Smooth muscle cell of the brain vasculature (primary cell): ENCODE data around the gene DLGAP1.
"Not testable (repeated sequence)": the region's sequence is repeated elsewhere in the genome, so short reads cannot be mapped to it uniquely, and the experiment has no call there.

Source experiments
- DNase-seq: peaks from one replicate; pipeline ENCODE4 v3.0.0-alpha.2; 2012; ENCODE audit warnings: low read depth, low spot score

The DLGAP1 gene

DNA sequence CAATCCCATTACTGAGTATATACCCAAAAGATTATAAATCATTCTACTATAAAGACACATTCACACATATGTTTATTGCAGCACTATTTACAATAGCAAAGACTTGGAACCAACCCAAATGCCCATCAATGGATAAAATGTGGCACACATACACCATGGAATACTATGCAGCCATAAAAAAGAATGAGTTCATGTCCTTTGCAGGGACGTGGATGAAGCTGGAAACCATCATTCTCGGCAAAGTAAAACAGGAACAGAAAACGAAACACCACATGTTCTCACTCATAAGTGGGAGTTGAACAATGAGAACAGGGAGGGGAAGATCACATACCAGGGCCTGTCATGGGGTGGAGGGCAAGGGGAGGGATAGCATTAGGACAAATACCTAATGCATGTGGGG is 167.8 kb downstream of the DLGAP1 start:
- DNase-seq = not testable (repeated sequence)

DNA sequence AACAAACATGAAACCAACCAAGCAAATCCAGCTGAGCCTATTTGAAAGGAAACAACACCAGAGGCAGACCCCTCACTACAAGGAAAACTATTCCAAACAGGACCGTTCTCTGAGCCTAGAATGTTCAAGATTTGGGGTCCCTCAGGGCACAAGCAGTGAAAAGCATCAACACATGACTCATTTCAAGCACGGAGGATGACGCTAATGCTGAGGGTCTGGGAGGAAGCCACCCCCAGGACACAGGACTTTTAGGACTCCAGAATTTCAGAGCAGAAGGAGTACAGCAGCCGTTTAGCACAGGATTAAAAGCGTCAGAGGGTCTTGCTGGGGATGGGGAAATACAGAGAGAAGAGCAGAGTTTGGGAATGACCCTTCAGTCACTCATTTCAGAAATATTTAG is 168.9 kb downstream of the DLGAP1 start:
- DNase-seq = no peak

DNA sequence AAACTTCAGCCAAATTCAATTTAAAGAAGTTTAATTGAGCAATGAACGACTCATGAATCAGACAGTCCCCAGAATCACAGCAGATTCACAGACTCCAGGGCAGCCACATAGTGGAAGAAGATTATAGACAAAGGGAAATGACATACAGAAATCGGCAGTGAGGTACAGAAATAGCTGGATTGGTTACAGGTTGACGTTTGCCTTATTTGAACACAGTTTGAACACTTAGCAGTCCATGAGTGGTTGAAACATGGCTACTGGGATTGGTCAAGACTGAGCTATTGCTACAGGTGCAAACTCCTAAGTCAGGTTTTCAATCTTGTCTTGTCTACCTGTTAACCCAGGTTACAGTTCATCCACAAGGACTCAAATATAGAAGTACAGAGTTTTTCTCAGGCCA is 169.6 kb downstream of the DLGAP1 start:
- no peak for DNase-seq

DNA sequence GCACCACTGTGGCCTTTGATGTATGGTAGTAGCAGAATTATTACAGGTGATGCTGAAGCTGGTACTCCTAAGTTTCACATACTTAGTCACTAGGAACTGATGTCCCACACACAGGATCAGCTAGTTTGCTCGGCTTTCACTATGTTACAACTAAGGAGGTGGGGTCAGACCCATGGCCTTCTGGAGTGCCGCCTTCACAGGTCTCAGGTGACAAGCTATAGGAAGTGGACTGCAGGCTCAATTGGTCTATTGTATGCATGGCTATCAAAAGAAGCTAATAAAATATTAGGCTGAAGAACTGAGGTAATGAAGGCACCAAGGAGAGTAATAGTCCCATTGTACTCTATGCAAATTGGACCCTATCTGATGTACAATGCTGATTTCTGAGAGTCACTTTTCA is 170.6 kb downstream of the DLGAP1 start:
- DNase-seq = no peak

DNA sequence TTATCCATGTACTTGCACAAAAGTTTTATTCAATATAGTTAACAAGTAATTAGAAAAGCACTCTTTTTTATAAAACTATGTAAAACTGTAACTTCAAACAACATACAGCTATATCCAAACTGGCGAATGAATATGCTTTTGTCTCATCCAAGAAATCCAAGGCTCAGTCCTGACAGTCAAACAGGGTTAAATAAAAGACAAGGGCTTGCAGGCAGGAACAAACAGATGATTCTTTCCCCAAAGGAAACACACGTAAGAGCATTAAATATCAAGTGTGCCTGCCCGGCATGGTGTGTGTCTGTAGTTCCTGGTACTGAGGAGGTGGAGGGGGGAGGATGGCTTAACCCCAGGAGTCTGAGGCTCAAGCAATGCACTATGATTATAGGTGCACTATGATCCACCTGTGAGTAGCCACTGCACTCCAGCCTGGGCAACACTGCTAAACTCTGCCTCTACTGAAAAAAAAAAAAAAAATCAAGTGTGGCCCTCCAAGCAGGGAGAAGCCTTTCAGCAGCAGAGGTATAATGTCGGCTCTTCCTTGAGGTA is 171.3 kb downstream of the DLGAP1 start:
- DNase-seq = no peak

DNA sequence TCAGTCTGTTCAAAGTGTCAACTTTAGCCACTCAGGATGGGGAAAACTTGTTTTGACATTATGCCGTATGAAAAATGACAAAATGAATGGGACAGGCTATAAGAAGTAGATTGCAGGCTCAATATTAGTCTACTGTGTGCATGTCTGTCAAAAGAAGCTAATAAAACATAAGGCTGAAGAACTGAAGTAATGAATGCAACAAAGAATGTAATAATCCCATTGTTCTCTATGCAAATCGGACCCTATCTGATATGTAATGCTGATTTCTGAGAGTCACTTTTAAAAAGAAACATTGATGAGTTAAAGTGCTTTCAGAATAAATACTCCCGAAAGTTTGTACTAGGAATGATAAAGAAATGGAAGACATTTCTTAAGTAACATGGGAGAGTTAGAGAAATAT is 172.2 kb downstream of the DLGAP1 start:
- DNase-seq = no peak

DNA sequence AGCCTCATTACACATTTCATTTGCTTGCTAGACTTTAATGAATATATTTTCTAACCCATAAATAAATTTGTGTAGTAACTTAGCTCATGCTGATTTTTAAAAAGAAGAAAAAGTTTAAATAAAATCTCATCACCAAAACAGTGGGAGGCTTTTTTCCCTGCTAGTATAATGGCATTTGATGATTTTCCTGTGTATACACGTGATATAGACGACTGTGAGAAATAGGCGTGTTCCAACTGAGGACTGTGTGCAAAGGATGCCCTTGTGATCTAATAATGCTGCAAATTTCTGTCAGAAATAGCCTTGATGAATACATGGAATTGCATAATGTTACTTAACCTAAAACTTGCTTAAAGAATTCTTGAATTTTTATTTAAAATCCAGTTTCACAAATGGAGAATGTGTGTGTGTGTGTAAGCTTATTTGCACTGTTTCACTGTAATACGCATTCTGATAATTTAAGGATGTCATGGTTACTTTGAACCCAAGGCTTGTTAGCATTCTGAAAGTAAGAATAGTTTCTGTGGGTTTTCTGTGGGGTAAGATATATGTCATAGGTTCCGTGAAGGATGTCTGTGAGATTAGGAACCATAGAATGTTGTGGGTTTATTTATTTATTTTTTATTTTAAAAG is 178.0 kb downstream of the DLGAP1 start:
- DNase-seq = no peak

DNA sequence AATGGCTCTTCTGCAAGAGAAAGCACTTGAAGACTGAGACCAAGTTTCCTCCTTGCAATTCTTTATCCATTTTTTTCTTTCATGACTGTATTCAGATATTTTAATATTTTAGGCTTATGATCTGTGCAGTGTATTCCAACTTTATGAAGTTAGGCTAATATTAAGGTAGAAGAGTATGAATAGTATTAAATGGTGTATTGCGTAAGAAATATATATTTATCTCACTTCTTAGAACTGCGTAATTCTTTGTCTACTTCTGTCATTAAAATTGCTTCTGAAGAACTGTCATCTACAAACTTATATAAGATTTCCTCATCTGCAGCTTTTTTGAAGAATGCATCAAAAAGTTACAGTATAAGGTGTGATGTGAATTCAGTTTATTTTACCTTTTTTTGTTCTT is 183.2 kb downstream of the DLGAP1 start:
- no peak for DNase-seq

DNA sequence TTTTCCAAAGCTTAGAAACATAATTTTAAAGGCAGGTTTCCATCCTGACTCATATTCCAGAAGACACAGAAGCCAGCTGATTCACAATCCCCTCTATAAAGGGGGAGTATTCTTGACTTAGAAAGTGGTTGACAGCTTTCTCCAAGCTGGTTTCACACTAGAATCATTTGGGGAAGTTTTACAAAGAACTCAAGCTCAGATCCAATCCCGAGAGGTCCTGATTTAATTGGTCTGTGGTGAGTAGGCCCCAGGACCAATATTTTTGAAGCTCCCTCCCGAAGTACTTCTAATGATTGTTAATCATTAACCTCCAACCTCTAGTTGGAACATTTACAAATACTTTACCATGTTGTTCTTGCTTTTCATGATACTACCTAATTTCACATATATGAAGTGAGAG is 184.1 kb downstream of the DLGAP1 start:
- DNase-seq = no peak

DNA sequence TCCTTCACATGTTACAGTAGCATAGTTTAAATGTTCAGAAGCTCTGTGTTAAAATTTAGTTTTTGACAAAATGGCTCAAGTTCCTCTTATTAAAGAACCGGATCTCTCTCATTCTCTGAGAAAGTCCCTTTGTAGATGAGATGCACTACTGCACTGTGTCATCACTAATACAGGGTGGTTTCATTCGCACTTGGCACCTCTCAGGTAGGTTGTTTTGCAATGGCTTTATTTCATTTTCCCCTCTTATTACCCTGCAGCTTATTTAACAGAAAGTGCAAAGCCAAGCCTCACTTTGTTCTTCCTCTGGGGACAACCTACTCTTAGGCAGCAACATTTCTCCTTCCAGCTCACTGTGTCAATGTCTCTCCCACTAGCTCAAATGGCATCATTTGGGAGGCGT is 185.1 kb downstream of the DLGAP1 start:
- no peak for DNase-seq

DNA sequence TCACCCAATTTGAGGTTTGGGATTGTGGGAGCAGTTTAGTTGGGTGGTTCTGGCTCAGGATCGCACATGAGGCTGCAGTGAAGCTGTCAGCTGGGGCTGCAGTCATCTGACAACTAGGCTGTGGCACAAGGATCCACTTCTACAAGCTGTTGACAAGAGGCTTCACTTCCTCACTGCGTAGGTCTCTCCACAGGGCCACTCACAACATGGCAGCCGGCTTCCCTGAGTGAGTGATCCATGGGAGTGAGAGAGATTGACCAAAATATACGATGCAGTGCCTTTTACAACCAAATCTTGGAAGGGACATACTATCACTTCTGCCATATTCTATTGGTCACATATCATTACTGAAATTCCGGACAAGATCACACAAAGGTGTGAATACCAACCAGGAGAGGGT is 187.5 kb downstream of the DLGAP1 start:
- DNase-seq = no peak

DNA sequence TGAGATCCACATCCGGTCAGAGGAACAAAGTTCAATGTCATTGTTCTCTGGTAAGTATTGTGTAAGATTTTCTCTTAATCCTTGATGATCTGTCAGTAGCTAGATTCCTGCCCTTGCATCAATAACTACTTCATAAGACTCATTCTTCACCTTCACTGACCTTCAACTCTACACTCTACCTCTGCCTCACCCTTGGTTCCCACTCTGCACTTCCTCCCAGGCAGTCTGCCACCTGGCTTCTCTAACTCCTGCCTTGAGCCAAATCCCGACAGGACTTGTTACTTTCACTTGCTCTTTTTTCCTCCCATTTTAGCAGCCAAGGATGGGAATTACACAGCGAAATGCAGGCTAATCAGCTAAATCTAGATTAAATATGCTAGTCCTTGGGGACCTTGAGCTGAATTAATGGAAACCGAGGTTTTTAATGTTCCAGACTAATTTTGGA is 190.7 kb downstream of the DLGAP1 start:
- DNase-seq = no peak

DNA sequence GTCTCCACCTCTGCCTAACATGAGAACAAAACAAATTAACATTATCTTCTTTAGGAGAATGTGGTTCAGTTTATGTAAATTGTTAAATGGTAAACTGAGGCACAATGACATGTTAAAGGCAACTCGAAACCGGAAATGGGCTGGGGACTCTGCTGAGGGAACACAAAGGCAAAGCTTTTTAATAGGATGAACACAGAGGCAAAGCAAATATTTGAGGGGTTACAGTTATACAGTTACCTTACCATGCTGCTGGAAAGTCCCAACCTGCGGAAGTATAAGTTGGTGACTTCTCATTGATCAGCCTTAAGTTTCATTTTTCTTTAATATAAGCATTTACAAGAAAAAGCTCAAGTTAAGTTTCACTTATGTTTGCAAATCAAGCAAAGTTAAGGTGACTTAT is 195.0 kb downstream of the DLGAP1 start:
- DNase-seq = no peak

DNA sequence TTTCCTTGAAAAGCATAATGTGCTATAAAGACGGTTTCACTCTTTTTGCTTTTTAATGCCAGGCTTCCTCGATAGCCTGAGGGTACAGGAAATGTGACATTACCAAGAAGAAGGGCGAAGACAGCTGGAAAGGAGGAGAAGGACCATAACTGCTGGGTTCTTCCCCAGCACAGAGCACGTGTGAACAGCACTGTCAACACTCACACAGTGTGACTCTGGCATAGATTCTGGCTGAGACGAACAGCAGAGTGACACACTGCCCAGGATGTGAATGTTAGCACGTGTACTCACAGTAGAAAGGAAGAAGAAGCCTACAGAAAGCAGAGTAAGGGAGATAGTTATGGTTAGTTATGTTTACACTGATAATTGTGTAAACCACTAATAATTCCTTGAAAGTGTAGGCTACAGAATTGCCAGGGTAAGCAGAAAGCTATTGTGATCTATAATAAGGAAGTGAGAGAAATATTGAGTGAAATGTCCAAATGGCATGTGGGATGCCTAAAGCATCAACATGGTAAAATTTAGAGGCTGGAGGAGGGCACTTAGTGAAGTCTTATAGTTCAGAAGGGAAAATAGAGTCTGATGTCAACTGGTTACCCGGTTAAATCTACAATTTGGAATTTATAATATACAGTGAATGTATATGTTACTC is 198.2 kb downstream of the DLGAP1 start:
- DNase-seq = no peak

DNA sequence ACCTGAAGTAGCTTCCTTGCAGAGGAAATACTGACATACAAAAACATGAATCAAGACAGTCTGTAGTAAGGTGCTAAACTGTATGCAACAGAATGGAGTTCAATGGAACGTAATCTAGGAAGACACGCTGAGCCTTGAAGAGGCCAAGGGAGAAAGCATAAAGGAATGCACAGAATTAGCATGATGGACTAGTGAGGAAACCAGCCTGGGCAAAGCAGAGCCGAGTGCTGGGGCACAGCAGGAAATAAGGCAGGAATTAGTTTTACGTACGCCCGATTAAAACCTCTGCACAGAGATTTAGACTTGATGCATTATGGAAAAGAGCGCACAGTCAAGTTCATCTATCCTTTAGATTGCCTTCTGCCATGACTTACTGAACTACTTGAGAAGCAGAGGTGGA is 200.3 kb downstream of the DLGAP1 start:
- DNase-seq = no peak

DNA sequence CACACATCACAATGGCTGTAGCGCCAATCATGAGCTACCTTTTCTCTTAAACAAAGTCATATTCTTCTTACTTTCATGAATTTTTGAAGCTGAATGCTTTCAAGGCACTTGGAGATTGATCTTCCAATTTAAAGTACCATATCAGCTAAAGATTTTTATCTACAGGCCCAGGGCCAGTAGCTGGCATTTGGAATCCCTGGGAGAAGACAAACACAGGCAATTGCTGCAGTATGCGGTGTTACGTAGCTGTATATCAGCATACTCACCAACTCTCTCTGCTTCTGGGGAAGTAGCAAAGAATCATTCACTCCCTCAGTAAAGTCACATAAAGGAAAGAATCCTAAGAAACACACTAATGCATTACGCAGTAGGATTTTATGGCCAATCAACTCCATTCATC is 202.3 kb downstream of the DLGAP1 start:
- DNase-seq = no peak

DNA sequence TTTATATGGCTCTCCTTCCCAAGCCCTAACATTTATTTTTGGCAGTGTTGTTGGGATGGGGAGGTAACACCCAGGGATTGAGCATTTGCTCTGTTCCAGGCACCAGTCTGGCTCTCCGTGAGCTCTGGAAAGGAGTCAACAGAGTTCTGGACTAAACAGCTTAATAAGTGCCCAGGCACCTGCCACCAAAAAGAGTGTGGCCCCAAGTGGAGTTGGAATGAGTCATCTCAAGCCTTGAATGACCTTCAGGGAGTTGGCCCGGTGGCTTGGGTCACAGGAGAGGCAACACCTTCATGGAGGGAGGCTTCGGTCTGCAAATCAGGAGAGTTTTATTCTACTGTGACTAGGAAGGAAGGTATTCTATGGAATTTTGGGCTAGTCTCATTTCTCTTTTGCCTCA is 203.2 kb downstream of the DLGAP1 start:
- DNase-seq = no peak

DNA sequence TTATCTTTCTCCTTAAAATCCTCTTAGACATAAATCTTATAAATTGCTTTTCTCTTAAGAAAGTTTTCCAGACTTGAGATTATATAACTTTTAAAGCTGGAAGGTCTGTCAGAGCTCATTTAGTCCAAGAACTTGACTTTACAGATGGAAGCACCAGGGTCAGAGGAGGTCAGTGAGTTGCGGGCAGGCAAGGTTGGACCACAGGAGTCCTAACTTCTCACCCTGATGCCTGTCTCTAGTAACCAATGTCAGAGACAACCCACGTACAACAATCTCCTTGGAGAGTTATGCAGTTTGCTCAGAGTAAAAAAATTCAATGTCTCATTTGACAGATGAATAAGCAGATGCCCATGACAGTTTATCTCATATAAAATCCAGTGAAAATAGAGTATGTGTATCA is 203.9 kb downstream of the DLGAP1 start:
- no peak for DNase-seq

DNA sequence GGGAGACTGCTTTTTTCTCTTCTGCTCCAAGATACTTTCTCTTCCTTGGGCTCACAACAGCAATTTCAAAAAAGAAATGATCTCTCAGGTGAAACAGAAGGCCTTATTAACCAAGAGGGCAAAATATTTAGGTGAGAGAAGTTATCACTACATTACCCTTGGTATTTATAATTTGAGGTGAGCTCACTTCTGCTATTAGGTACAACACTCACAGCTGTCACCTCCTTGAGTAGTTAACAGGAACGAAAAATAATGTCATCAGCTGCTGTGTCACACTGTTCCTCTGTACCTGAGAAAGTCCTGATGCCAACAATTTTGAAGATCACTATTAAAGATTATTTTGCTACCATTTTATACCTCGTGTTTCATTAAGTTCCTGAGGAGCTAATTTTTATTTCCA is 205.0 kb downstream of the DLGAP1 start:
- DNase-seq = no peak

DNA sequence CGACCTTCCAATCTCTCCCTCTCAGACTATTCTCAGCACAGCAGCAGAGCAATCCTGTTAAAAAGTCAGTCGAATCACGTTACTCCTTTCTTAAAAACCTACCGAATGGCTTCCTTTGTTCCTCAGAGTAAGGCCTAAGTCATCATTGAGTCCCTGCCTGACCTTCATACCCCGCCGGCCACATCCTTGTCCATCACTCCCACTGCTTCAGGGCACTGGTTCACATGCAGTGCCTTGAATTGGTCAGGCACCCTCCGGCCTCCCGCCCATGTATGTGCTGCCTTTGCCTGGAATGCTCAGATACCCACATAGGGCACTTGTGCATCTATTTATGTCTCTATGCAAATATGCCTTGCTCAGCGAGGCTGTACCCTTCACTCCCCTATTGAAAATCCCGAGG is 206.4 kb downstream of the DLGAP1 start:
- DNase-seq = no peak

DNA sequence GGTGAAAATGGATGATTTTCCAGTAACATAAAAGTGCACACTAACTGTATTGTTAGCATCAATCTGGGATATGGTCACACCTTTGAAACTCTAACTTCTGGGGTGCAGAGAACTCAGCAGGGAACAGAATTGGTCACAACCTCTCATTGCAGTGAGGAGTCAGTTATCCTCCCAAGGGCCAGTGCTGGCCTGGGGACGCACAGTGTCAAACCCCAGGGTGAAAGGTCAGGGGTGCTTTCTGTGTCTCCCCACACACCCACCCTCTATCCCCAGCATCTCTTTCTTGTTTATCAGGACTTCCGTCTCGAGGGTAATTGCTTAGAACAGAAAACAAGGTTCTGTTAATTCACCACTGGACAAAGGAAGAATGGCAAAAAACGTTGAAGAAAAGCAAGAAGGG is 208.7 kb downstream of the DLGAP1 start:
- DNase-seq = no peak

DNA sequence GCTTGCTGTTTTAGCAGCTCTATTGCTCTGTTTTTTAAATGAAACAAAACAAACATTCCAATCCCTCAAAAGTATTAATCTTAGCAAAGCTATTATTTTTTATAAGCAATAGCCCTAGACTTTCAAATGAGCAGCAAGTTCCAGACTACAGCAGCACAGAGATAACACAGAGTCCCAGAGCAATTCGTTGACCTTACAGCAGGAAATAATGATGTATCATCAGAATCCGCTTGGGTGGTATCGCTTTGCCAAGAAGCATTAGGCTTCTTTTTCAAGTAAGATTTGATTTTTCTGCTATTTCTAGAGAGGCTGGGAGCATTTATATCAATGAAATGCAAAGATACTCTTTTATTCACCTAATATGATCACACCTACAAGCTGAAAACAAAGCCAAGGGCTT is 209.7 kb downstream of the DLGAP1 start:
- no peak for DNase-seq

DNA sequence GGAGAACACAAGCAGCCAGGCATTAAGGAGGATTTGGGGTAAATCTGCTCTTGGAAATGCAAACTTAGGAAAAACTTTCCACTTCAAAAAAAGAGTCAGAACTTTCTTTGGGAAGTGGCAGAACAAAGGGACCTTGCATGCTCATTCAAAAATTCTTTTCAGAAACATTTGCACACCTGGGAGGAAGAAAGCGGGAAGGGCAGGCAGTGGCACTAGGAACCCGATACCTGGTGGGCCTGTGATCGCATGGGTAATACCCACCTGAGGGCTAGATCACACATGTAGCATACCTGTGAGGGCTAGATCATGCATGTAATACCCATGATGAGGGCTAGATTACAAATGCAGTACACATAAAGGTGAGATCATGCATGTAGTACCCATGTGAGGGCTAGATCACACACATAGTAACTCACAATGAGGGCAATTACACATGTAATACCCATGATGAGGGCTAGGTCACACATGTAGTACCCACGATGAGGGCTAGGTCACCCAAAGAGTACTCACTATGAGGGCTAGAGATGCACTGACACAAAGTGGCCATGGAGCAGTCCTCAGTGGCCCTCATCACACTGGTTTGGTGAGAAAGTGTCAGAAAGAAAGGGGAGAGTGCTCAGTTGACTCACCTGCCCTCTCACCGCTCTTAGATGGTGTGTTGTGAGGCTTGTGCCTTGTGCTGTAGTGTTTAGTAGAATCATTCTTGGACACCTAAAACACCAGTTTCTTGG is 212.5 kb downstream of the DLGAP1 start:
- no peak for DNase-seq
